ENCODE measurements around the gene STAT5B. TPM values are rescaled to one million over a fixed set of nuclear protein-coding genes. Genes with fewer than 3 reads are reported as not detected.

Gene STAT5B
- total and polyA plus RNA-seq, 2 of the 13 experiments (the other 11 are each of a cell fraction or from before 2014, with no cell fraction given): 21.0 to 42.8 TPM

DNA sequence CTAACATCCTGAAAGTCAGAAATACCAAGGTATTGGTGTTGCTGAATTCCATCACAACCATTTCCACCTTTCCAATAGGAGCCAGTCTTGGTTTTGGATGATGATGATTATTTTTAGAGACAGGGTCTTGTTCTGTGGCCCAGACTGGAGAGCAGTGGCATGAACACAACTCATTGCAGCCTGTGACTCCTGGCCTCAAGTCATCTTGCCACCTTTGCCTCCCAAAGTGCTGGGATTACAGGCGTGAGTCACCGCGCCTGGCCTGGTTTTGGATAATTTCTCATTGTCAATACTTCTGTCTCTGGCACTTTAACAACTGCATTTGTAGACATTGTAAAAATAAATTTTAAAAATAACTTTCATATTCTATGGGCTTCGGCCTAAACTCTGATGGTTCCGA is 22.6 kb downstream of the STAT5B start:
- DNase-seq (ENCODE audit: low spot score) (no peak), FAIRE-seq (no peak), ATAC-seq (no peak)
- Histone ChIP-seq H3K4me2 (ENCODE audit: low read depth, low read length) (no peak overlapping the region), H3K27ac (ENCODE audit: extremely low read length, insufficient read depth, low read length) (no peak overlapping the region), H3K27me3 (ENCODE audit: control insufficient read depth in 1 of 2, insufficient read depth in 2 of 2, low read length in 2 of 2) (no peaks in the 10 kb centered on the region), H3K9ac (ENCODE audit: insufficient read depth, low read depth, low read length) (no peak overlapping the region), H4K20me1 (ENCODE audit: insufficient read depth, low read length) (no peaks in the 10 kb centered on the region), H3K9me3 (ENCODE audit: low read length) (no peaks in the 10 kb centered on the region), H2AFZ (ENCODE audit: low read length) (no peak overlapping the region), H3K79me2 (ENCODE audit: insufficient read depth, low read length) (peaks cover 5% of the 10 kb centered on the region), H3K36me3 (replicated peaks in 1 of 2; ENCODE audit: control insufficient read depth in 1 of 2, insufficient read depth in 2 of 2, low read length in 2 of 2) (no peaks in the 10 kb centered on the region), H3K4me1 (ENCODE audit: insufficient read depth, low read length) (peaks cover 14% of the 10 kb centered on the region), H3K4me3 (replicated peaks in 1 of 3; ENCODE audit: insufficient read depth in 1 of 3, low read depth in 2 of 3, low read length in 3 of 3) (no peak overlapping the region)
- no peak for TF ChIP-seq CREB1 (IDR thresholded peaks at IDR 0.05)
- no peak for TF ChIP-seq CREB1 (CRISPR knock-in tag; IDR thresholded peaks at IDR 0.05)
- no peak for TF ChIP-seq HNF4G (IDR thresholded peaks at IDR 0.05; ENCODE audit: borderline replicate concordance, low read depth, low read length)
- TF ChIP-seq HNF4G (CRISPR knock-in tag; IDR thresholded peaks at IDR 0.05; ENCODE audit: borderline replicate concordance, low read depth): no peak
- no peak for TF ChIP-seq MED8 (CRISPR knock-in tag; IDR thresholded peaks at IDR 0.05; ENCODE audit: insufficient replicate concordance)
- no peak for TF ChIP-seq RARA (CRISPR knock-in tag; IDR thresholded peaks at IDR 0.05)
- intact Hi-C loops (cut with micrococcal nuclease; ENCODE audit: unreplicated experiment) (no loop called here), in situ Hi-C loops (cut with HindIII; ENCODE audit: extremely low pct_ligation_motif_present, low pct_unique_long_range_greater_than_20kb) (no loop called here)
- over 99% methylated on average over 5 of the region's 5 CpGs for WGBS (ENCODE audit: low lambda C conversion rate)
- CTCF ChIA-PET (ENCODE audit: low intra/inter-chr PET ratio, low total read pairs): no interaction called here
- BruUV-seq (replicated peaks): no TSS peak
- POLR2A ChIA-PET: no interaction called here

- CTCF ChIA-PET (ENCODE audit: low intra/inter-chr PET ratio, low total read pairs): no interaction called here
- BruUV-seq (replicated peaks): no TSS peak
- no peak for ATAC-seq
- no peak overlapping the region for H3K4me2 ChIP-seq (ENCODE audit: low read depth, low read length)
- H3K27ac ChIP-seq (ENCODE audit: extremely low read length, insufficient read depth, low read length): no peak overlapping the region
- peaks cover 6% of the 10 kb centered on the region for H3K79me2 ChIP-seq (ENCODE audit: insufficient read depth, low read length)
- 81% methylated on average over 4 of the region's 4 CpGs for WGBS (ENCODE audit: low lambda C conversion rate)
- POLR2A ChIA-PET: no interaction called here
- no peaks in the 10 kb centered on the region for H3K36me3 ChIP-seq (replicated peaks in 1 of 2; ENCODE audit: control insufficient read depth in 1 of 2, insufficient read depth in 2 of 2, low read length in 2 of 2)
- DNase-seq (ENCODE audit: low spot score): no peak
- no peak for FAIRE-seq
- H3K9me3 ChIP-seq (ENCODE audit: low read length): no peaks in the 10 kb centered on the region
- H3K4me1 ChIP-seq (ENCODE audit: insufficient read depth, low read length): peaks cover 21% of the 10 kb centered on the region
- intact Hi-C loops (cut with micrococcal nuclease; ENCODE audit: unreplicated experiment): no loop called here
- in situ Hi-C loops (cut with HindIII; ENCODE audit: extremely low pct_ligation_motif_present, low pct_unique_long_range_greater_than_20kb): no loop called here
- no peak overlapping the region for H3K9ac ChIP-seq (ENCODE audit: insufficient read depth, low read depth, low read length)
- H2AFZ ChIP-seq (ENCODE audit: low read length): no peak overlapping the region
- no peak overlapping the region for H3K4me3 ChIP-seq (replicated peaks in 1 of 3; ENCODE audit: insufficient read depth in 1 of 3, low read depth in 2 of 3, low read length in 3 of 3)
- no peaks in the 10 kb centered on the region for H3K27me3 ChIP-seq (ENCODE audit: control insufficient read depth in 1 of 2, insufficient read depth in 2 of 2, low read length in 2 of 2)
- H4K20me1 ChIP-seq (ENCODE audit: insufficient read depth, low read length): no peaks in the 10 kb centered on the region
- no peak for TF ChIP-seq ZNF775 (CRISPR knock-in tag; IDR thresholded peaks at IDR 0.05; ENCODE audit: borderline replicate concordance)
- TF ChIP-seq NR2F1 (CRISPR knock-in tag; IDR thresholded peaks at IDR 0.05): no peak
- TF ChIP-seq ZNF547 (CRISPR knock-in tag; IDR thresholded peaks at IDR 0.05): no peak
- no peak for TF ChIP-seq TEF (CRISPR knock-in tag; IDR thresholded peaks at IDR 0.05)
- TF ChIP-seq ZNF232 (CRISPR knock-in tag; IDR thresholded peaks at IDR 0.05; ENCODE audit: borderline replicate concordance): no peak
- TF ChIP-seq ZNF770 (CRISPR knock-in tag; IDR thresholded peaks at IDR 0.05): no peak
- no peak for TF ChIP-seq HNF4G (IDR thresholded peaks at IDR 0.05; ENCODE audit: borderline replicate concordance, low read depth, low read length)
- TF ChIP-seq HNF4G (CRISPR knock-in tag; IDR thresholded peaks at IDR 0.05; ENCODE audit: borderline replicate concordance, low read depth): no peak
- no peak for TF ChIP-seq ZNF766 (CRISPR knock-in tag; IDR thresholded peaks at IDR 0.05; ENCODE audit: borderline replicate concordance)
- no peak for TF ChIP-seq EP300 (IDR thresholded peaks at IDR 0.05; ENCODE audit: low read depth in 2 of 2, low read length in 2 of 2)
- TF ChIP-seq EP300 (CRISPR knock-in tag; IDR thresholded peaks at IDR 0.05; ENCODE audit: borderline replicate concordance): no peak
Observed at GRCh38 chr17:42252597-42253550, 23.3 kb downstream of the STAT5B start.
